HL-60 (cell line): ENCODE measurements around the gene DSN1.

Experiments used
- POLR2AphosphoS5 ChIP-seq: IDR thresholded peaks from 2 replicates; pipeline ENCODE4 v1.6.1; 2012; ENCODE audit warnings: low read depth
- SPI1 ChIP-seq: IDR thresholded peaks from 2 replicates; pipeline ENCODE4 v1.6.1; 2012; ENCODE audit warnings: low read depth, mild to moderate bottlenecking, borderline replicate concordance
- TF ChIP-seq, protein P1 (sequence below): IDR thresholded peaks from one replicate; pipeline ENCODE4 v1.5.1; 2011; ENCODE audit warnings: low read length, control low read depth, inconsistent platforms; ENCODE audit not compliant: insufficient read depth
- TF ChIP-seq, protein P2 (sequence below): IDR thresholded peaks from 2 replicates; pipeline ENCODE4 v1.6.1; 2012; ENCODE audit warnings: low read depth; ENCODE audit not compliant: insufficient replicate concordance

DNA sequence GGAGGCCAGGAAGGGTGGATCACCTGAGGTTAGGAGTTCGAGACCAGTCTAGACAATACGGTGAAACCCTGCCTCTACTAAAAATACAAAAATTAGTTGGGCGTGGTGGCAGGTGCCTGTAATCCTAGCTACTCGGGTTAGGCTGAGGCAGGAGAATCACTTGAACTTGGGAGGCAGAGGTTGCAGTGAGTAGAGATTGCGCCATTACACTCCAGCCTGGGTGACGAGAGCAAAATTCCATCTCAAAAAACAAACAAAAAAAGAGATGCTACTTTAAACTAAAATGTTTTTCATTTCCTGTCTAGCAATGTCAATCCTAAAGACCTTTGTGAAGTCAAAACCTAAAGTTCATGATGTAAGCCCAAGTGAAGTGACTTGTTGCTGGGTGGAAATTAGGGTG is 12.9 kb downstream of the DSN1 start:
- TF ChIP-seq, protein P1, sequence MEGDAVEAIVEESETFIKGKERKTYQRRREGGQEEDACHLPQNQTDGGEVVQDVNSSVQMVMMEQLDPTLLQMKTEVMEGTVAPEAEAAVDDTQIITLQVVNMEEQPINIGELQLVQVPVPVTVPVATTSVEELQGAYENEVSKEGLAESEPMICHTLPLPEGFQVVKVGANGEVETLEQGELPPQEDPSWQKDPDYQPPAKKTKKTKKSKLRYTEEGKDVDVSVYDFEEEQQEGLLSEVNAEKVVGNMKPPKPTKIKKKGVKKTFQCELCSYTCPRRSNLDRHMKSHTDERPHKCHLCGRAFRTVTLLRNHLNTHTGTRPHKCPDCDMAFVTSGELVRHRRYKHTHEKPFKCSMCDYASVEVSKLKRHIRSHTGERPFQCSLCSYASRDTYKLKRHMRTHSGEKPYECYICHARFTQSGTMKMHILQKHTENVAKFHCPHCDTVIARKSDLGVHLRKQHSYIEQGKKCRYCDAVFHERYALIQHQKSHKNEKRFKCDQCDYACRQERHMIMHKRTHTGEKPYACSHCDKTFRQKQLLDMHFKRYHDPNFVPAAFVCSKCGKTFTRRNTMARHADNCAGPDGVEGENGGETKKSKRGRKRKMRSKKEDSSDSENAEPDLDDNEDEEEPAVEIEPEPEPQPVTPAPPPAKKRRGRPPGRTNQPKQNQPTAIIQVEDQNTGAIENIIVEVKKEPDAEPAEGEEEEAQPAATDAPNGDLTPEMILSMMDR: no peak
- TF ChIP-seq SPI1 (no peak), POLR2AphosphoS5 (no peak)
- TF ChIP-seq, protein P2, sequence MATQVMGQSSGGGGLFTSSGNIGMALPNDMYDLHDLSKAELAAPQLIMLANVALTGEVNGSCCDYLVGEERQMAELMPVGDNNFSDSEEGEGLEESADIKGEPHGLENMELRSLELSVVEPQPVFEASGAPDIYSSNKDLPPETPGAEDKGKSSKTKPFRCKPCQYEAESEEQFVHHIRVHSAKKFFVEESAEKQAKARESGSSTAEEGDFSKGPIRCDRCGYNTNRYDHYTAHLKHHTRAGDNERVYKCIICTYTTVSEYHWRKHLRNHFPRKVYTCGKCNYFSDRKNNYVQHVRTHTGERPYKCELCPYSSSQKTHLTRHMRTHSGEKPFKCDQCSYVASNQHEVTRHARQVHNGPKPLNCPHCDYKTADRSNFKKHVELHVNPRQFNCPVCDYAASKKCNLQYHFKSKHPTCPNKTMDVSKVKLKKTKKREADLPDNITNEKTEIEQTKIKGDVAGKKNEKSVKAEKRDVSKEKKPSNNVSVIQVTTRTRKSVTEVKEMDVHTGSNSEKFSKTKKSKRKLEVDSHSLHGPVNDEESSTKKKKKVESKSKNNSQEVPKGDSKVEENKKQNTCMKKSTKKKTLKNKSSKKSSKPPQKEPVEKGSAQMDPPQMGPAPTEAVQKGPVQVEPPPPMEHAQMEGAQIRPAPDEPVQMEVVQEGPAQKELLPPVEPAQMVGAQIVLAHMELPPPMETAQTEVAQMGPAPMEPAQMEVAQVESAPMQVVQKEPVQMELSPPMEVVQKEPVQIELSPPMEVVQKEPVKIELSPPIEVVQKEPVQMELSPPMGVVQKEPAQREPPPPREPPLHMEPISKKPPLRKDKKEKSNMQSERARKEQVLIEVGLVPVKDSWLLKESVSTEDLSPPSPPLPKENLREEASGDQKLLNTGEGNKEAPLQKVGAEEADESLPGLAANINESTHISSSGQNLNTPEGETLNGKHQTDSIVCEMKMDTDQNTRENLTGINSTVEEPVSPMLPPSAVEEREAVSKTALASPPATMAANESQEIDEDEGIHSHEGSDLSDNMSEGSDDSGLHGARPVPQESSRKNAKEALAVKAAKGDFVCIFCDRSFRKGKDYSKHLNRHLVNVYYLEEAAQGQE: no peak
